PC-3 (cell line): ENCODE results near the gene ACOT11. TPM values are rescaled to one million over a fixed set of nuclear protein-coding genes. Genes with fewer than 3 reads are reported as not detected.

Source experiments
- ATAC-seq: fragments of 200-7000 bp; cut with Tn5 transposase; 2 replicates; pipeline ENCODE4 v1.9.1; 2020; ENCODE audit warnings: mild to moderate bottlenecking, moderate library complexity
- BruUV-seq: library from RNA; stranded (reverse); fragments of 400-500 nt; replicated peaks from 2 replicates; lab custom pipeline; 2021; lab: Mats Ljungman, UMichigan
- CTCF ChIA-PET: fragments of 300-600 bp; sonication (Branson Sonifier 250); formaldehyde crosslinking; loops from one replicate; lab custom pipeline; 2022; ENCODE audit warnings: antibody characterized with exemption; lab: Charles Lee
- POLR2A ChIA-PET: fragments of 300-600 bp; sonication (Branson Sonifier 250); formaldehyde crosslinking; loops from one replicate; lab custom pipeline; 2022; ENCODE audit warnings: antibody characterized with exemption; ENCODE audit not compliant: unreplicated experiment; lab: Charles Lee
- DNase-seq: peaks from one replicate; pipeline ENCODE4 v3.0.0-alpha.2; 2015
- H2AFZ ChIP-seq: fragments of 300-600 bp; sonication (generic); 2 replicates; pipeline ENCODE4 v1.6.0; 2016; ENCODE audit warnings: antibody characterized with exemption, low read length
- H3F3A ChIP-seq: fragments of 300-600 bp; sonication (generic); one replicate; pipeline ENCODE4 v1.6.0; 2017; ENCODE audit warnings: antibody characterized with exemption, low read length, control low read depth, mild to moderate bottlenecking; ENCODE audit not compliant: unreplicated experiment
- H3K27ac ChIP-seq: fragments of 300-600 bp; sonication (generic); 2 replicates; pipeline ENCODE4 v1.5.1; 2016; ENCODE audit warnings: mild to moderate bottlenecking, low read length
- H3K27me3 ChIP-seq: fragments of 300-600 bp; sonication (generic); 2 replicates; pipeline ENCODE4 v1.6.1; 2016; ENCODE audit warnings: low read length, mixed read lengths
- H3K36me3 ChIP-seq: fragments of 300-600 bp; sonication (generic); 2 replicates; pipeline ENCODE4 v1.6.1; 2016; ENCODE audit warnings: low read depth, mixed run types, low read length, mixed read lengths
- H3K4me1 ChIP-seq: fragments of 300-600 bp; sonication (generic); 2 replicates; pipeline ENCODE4 v1.5.1; 2016; ENCODE audit warnings: low read length; ENCODE audit not compliant: insufficient read depth
- H3K4me2 ChIP-seq: fragments of 300-600 bp; sonication (generic); 2 replicates; pipeline ENCODE4 v1.6.0; 2016; ENCODE audit warnings: low read length
- H3K4me3 ChIP-seq: fragments of 300-600 bp; sonication (generic); 2 replicates; pipeline ENCODE4 v1.5.1; 2016; ENCODE audit warnings: mild to moderate bottlenecking, low read length, mixed read lengths
- H3K79me2 ChIP-seq: fragments of 300-600 bp; sonication (generic); 2 replicates; pipeline ENCODE4 v1.6.1; 2017; ENCODE audit warnings: low read length, mixed read lengths
- H3K9ac ChIP-seq: fragments of 300-600 bp; sonication (generic); 2 replicates; pipeline ENCODE4 v1.6.0; 2016; ENCODE audit warnings: mild to moderate bottlenecking, low read length
- H3K9me2 ChIP-seq: fragments of 300-600 bp; sonication (generic); replicated peaks from 2 replicates; pipeline ENCODE4 v1.6.1; 2016; ENCODE audit warnings: mixed run types, low read length, mixed read lengths
- H3K9me3 ChIP-seq: fragments of 300-600 bp; sonication (generic); 2 replicates; pipeline ENCODE4 v1.6.1; 2016; ENCODE audit warnings: low read length, mixed read lengths
- H4K20me1 ChIP-seq: fragments of 300-600 bp; sonication (generic); 2 replicates; pipeline ENCODE4 v1.6.1; 2016; ENCODE audit warnings: low read length, mixed read lengths
- CTCF ChIP-seq: fragments of 300-600 bp; sonication (generic); conservative IDR thresholded peaks from 2 replicates; pipeline ENCODE4 v1.5.1; 2017; ENCODE audit warnings: antibody characterized with exemption, low read depth, mild to moderate bottlenecking, low read length
- EZH2 ChIP-seq: fragments of 300-600 bp; sonication (generic); IDR thresholded peaks from one replicate; pipeline ENCODE4 v1.6.1; 2017; ENCODE audit warnings: antibody characterized with exemption, mild to moderate bottlenecking, low read length; ENCODE audit not compliant: unreplicated experiment
- EZH2phosphoT487 ChIP-seq: fragments of 300-600 bp; sonication (generic); IDR thresholded peaks from 2 replicates; pipeline ENCODE4 v1.6.1; 2018; ENCODE audit warnings: mild to moderate bottlenecking, antibody characterized with exemption, low read length, borderline replicate concordance
- intact Hi-C: fragments of 100-400 bp; cut with micrococcal nuclease; formaldehyde crosslinking; loops from 2 replicates; pipeline ENCODE4 v1.9.0; 2023
- total RNA-seq: library from RNA; depleted of rRNA; stranded (reverse); fragments of >200 nt; gene quantifications from 2 replicates; pipeline ENCODE4 v1.2.3, GENCODE V29; 2014

The ACOT11 gene
- total RNA-seq, 1 experiment from 2014 or later, result 5.0 TPM

- Histone ChIP-seq H3K9ac (no peak overlapping the region), H3F3A (no peaks in the 10 kb centered on the region), H2AFZ (no peak overlapping the region), H3K4me2 (no peak overlapping the region), H3K9me3 (no peaks in the 10 kb centered on the region), H4K20me1 (no peaks in the 10 kb centered on the region), H3K79me2 (no peaks in the 10 kb centered on the region), H3K4me1 (no peaks in the 10 kb centered on the region), H3K9me2 (no peaks in the 10 kb centered on the region), H3K27me3 (no peaks in the 10 kb centered on the region), H3K27ac (no peak overlapping the region), H3K36me3 (no peaks in the 10 kb centered on the region), H3K4me3 (no peak overlapping the region)
- no peak for DNase-seq
- no peak for ATAC-seq
- ChIA-PET CTCF (interaction anchor here (0.6 kb wide), 1 partner anchor 47 kb away, joined by 3 read pairs; no protein-coding TSS in a partner anchor), POLR2A (no interaction called here)
- TF ChIP-seq CTCF (no peak), EZH2phosphoT487 (no peak), EZH2 (no peak)
- no TSS peak for BruUV-seq
- intact Hi-C loops, result no loop called here
Measured at GRCh38 chr1:54546651-54547401, 1.2 kb upstream of the ACOT11 start.

DNA sequence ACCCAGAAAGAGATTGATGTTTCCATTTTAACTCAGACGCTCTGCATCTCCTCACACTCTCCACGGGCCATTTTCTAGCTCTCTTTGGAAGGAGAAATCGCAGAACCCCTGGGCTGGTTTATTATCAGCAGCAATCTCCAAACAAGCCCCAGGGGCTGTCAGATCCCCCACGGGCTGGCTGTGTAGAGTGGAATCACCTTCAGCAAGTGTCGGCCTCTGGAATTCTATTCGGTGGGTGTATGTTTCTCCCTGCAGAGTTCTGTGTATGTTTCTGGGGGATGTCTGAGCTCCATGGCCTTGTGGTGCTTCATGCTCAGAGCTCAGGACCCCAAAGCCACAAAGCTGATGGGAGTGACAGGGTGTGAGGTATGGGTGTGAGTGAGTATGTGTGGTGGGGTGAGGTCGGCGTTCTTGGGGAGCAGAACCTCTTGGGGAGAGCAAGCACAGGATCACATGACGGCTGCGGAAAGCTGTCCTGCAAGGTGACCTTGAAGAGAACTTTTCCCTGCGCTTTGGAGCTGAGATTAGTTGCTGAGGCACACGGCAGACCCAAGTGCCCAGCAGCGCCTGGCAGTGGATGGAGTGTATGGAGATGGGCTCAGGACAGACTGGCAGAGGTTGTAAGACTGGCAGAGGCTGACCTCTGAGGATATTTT, 489 bp downstream of the ACOT11 start:
- ChIA-PET POLR2A (no interaction called here), CTCF (no interaction called here)
- H4K20me1 ChIP-seq, result no peaks in the 10 kb centered on the region
- no peak overlapping the region for H2AFZ ChIP-seq
- H3K9me2 ChIP-seq, result no peaks in the 10 kb centered on the region
- intact Hi-C loops, result no loop called here
- TF ChIP-seq CTCF, result no peak
- TF ChIP-seq EZH2, result no peak
- TF ChIP-seq EZH2phosphoT487, result no peak
- DNase-seq (no peak), ATAC-seq (no peak)
- no TSS peak for BruUV-seq
- no peaks in the 10 kb centered on the region for H3K27me3 ChIP-seq
- no peaks in the 10 kb centered on the region for H3K4me1 ChIP-seq
- no peaks in the 10 kb centered on the region for H3K79me2 ChIP-seq
- H3K4me3 ChIP-seq, result no peak overlapping the region
- no peak overlapping the region for H3K9ac ChIP-seq
- H3K4me2 ChIP-seq, result no peak overlapping the region
- H3K36me3 ChIP-seq, result no peaks in the 10 kb centered on the region
- H3F3A ChIP-seq, result no peaks in the 10 kb centered on the region
- H3K9me3 ChIP-seq, result no peaks in the 10 kb centered on the region
- H3K27ac ChIP-seq, result no peak overlapping the region
